Measurements from ENCODE around the gene NUCB1. TPM values are rescaled to one million over a fixed set of nuclear protein-coding genes. Genes with fewer than 3 reads are reported as not detected.
"Not testable (repeated sequence)": the region's sequence is repeated elsewhere in the genome, so short reads cannot be mapped to it uniquely, and the experiment has no call there.

NUCB1 gene
- total RNA-seq, 2 donors from 2014 or later, result 129 to 170 TPM

DNA sequence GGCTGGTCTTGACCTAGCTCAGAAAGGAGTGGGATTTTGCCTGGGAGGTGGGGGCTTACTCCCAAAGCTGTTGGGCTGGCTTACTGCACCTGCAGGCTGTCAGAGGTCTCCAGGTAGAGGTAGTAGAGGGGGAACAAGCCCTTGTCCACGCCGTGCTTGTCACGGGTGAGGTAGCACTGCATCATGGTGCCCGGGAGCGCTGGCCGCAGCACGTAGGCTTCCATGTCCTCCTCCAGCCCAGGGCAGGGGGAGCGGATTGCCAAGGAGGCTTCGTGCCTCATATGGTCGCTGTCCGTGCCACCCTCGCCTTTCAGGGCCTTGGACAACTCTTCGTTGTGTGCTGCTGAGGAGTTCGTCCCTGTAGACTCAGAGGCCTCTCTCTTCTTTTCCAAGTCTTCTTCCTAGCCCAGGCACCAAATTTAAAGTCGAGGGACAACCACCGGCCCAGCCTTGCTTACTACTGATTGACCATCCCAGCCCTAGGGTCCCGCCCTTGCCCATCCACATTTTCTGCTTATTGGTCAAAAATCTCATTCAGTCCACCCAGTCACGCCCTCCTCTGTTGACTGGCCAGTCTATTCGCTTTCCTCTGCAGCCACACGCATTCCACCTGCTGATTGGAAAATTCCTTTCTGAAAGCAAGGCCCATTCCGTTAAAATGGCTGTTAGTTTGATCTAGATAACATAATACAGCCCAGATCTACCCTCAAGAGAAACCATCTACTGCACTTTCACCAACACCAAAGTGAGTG, 12.1 kb upstream of the NUCB1 start:
- H3K27ac ChIP-seq, result no peak overlapping the region
- H3K4me3 ChIP-seq, result no peak overlapping the region
- no peak for DNase-seq
- no peaks in the 10 kb centered on the region for H3K9me3 ChIP-seq
- no peak for ATAC-seq
- no peaks in the 10 kb centered on the region for H3K4me1 ChIP-seq
- 75 to 86% methylated on average over 12 to 21 of the region's 21 CpGs for WGBS, 2 donors
- intact Hi-C loops (cut with DNase I), result no loop called here
- no peaks in the 10 kb centered on the region for H3K27me3 ChIP-seq
- no peak for TF ChIP-seq POLR2A (IDR thresholded peaks at IDR 0.05)
- TF ChIP-seq, protein P1, sequence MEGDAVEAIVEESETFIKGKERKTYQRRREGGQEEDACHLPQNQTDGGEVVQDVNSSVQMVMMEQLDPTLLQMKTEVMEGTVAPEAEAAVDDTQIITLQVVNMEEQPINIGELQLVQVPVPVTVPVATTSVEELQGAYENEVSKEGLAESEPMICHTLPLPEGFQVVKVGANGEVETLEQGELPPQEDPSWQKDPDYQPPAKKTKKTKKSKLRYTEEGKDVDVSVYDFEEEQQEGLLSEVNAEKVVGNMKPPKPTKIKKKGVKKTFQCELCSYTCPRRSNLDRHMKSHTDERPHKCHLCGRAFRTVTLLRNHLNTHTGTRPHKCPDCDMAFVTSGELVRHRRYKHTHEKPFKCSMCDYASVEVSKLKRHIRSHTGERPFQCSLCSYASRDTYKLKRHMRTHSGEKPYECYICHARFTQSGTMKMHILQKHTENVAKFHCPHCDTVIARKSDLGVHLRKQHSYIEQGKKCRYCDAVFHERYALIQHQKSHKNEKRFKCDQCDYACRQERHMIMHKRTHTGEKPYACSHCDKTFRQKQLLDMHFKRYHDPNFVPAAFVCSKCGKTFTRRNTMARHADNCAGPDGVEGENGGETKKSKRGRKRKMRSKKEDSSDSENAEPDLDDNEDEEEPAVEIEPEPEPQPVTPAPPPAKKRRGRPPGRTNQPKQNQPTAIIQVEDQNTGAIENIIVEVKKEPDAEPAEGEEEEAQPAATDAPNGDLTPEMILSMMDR (IDR thresholded peaks at IDR 0.05), result no peak
- no peaks in the 10 kb centered on the region for H3K36me3 ChIP-seq (replicated peaks in 1 of 2; ENCODE audit: insufficient read depth in 1 of 2, low read depth in 2 of 2)

DNA sequence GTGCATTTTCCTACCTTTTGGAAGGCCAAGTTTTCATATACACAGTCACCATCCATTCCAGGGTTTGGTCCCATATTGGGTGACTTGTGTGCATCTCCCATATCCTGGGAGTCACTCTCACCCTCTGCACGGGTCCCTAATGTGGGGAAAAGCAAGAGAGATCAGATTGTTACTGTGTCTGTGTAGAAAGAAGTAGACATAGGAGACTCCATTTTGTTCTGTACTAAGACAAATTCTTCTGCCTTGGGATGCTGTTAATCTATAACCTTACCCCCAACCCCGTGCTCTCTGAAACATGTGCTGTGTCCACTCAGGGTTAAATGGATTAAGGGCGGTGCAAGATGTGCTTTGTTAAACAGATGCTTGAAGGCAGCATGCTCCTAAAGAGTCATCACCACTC, 10.6 kb upstream of the NUCB1 start:
- intact Hi-C loops (cut with DNase I), result not testable (repeated sequence)

DNA sequence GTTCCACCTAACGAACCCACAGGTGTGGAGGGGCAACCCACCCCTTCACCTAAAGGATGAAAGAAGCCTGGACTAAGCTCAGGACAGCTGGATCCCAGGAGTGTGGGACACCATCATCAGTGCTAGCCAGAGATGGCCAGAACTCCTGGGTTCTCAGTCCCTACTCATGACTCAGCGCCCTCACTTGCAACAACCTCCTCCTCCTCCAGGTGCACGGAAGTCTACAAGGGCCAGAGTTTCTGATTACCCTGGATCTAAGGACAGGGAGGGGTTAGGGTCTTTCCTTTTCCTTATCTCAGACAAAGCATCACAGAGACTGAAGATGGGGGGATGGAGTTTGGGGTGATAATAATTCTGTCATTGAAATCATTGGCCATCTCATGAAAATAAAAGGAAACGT, 9.6 kb upstream of the NUCB1 start:
- no peak for DNase-seq
- intact Hi-C loops (cut with DNase I), result no loop called here
- TF ChIP-seq, protein P1 (IDR thresholded peaks at IDR 0.05), result no peak
- TF ChIP-seq POLR2A (IDR thresholded peaks at IDR 0.05), result no peak
- Histone ChIP-seq H3K27me3 (no peaks in the 10 kb centered on the region), H3K4me3 (no peak overlapping the region), H3K36me3 (replicated peaks in 1 of 2; ENCODE audit: insufficient read depth in 1 of 2, low read depth in 2 of 2) (no peaks in the 10 kb centered on the region), H3K9me3 (no peaks in the 10 kb centered on the region), H3K27ac (no peak overlapping the region), H3K4me1 (no peaks in the 10 kb centered on the region)
- WGBS, 2 donors, result 59 to 75% methylated on average over 4 of the region's 4 CpGs
- no peak for ATAC-seq

More for the DNA sequence above, 10.6 kb upstream of the NUCB1 start:
- H3K4me1 ChIP-seq; H3K9me3 ChIP-seq; ATAC-seq; H3K36me3 ChIP-seq (replicated peaks in 1 of 2; ENCODE audit: insufficient read depth in 1 of 2, low read depth in 2 of 2); DNase-seq; H3K27ac ChIP-seq; H3K4me3 ChIP-seq; H3K27me3 ChIP-seq: not testable (repeated sequence)
- WGBS, 2 donors, result 48 to 80% methylated on average over 2 to 3 of the region's 3 CpGs

DNA sequence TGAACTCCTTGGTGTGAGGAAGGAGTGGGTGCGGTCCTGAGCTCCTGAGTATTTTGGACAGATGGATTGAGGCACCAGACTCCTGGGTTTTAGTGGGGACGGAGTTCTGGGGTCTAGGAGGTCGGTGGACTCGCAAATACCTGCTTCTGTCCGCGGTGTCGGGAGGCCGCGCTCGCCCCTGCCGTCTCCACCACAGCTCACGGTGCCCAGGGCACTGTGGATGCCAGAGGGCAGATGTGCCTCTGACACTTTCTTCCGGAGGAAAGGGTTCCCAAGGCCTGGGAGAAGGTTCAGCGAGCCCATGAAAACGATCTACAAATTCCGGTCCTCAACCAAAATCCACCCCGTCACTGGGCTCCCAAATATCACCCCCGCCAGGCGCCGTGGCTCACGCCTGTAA, 4.9 kb upstream of the NUCB1 start:
- ATAC-seq, result no peak
- H3K4me1 ChIP-seq, result no peaks in the 10 kb centered on the region
- no peaks in the 10 kb centered on the region for H3K27me3 ChIP-seq
- no peak for DNase-seq
- H3K9me3 ChIP-seq, result no peaks in the 10 kb centered on the region
- no peak for TF ChIP-seq POLR2A (IDR thresholded peaks at IDR 0.05)
- TF ChIP-seq, protein P1 (IDR thresholded peaks at IDR 0.05), result no peak
- H3K27ac ChIP-seq, result no peak overlapping the region
- 55 to 64% methylated on average over 21 of the region's 21 CpGs for WGBS, 2 donors
- H3K4me3 ChIP-seq, result no peak overlapping the region
- H3K36me3 ChIP-seq (replicated peaks in 1 of 2; ENCODE audit: insufficient read depth in 1 of 2, low read depth in 2 of 2), result no peaks in the 10 kb centered on the region
- intact Hi-C loops (cut with DNase I), result no loop called here

DNA sequence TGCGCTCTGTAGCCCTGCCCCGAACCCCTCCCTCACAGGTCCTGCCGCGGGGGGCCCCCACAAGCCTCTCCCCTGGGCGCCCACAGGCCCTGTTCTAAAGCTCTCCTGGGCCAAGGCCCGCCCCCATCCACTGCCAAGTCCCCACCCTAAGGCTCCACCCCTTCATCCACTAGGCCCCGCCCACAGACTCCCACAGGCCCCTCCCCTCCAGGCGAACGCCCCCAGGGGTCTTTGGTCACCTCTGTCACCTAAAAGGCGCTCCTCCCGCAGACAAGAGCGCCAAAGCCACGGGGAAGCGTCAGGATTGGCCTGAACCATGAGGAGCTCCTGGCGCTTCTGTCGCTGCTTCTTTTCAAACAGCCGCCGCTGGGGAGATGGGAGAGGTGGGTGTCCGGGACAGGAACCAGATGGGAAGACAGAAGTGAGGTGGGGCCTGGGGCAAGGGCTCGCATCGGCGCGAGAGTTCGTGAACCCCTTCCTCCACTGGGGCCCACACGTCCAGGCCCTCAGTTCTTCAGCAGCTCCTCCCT, 3.9 kb upstream of the NUCB1 start:
- 24 to 53% methylated on average over 20 to 25 of the region's 25 CpGs for WGBS, 2 donors
- Histone ChIP-seq H3K36me3 (replicated peaks in 1 of 2; ENCODE audit: insufficient read depth in 1 of 2, low read depth in 2 of 2) (no peaks in the 10 kb centered on the region), H3K4me1 (peaks cover 8% of the 10 kb centered on the region), H3K27me3 (no peaks in the 10 kb centered on the region), H3K9me3 (no peaks in the 10 kb centered on the region), H3K27ac (peak overlapping the region in 2 of 4 donors; percentile 40 to 45), H3K4me3 (no peak overlapping the region)
- DNase-seq (peak in 3 of 4 donors; percentile 39 to 69 (median 68)), ATAC-seq (peak; percentile 34)
- TF ChIP-seq, protein P1 (IDR thresholded peaks at IDR 0.05), result no peak
- TF ChIP-seq POLR2A (IDR thresholded peaks at IDR 0.05), result peak in 2 of 3 donors; percentile 18 to 32
- intact Hi-C loops (cut with DNase I), result no loop called here

Measured in body of pancreas (tissue), 4 donors.